Type B pancreatic cell (in vitro differentiated cells): ENCODE results near the gene SZRD1. TPM values are rescaled to one million over a fixed set of nuclear protein-coding genes. Genes with fewer than 3 reads are reported as not detected.

Source experiments
- DNase-seq: peaks from one replicate; pipeline ENCODE4 v3.0.0; 2021; ENCODE audit warnings: mixed read lengths; ENCODE audit not compliant: unreplicated experiment; ENCODE audit errors: extremely low spot score
- H3K27ac Mint-ChIP-seq: 2 replicates; pipeline ENCODE4 v1.8.0; 2021; ENCODE audit warnings: mild to moderate bottlenecking, mixed read lengths
- H3K27me3 Mint-ChIP-seq: 2 replicates; pipeline ENCODE4 v1.8.0; 2021; ENCODE audit warnings: mixed read lengths
- H3K36me3 Mint-ChIP-seq: 2 replicates; pipeline ENCODE4 v1.8.0; 2021; ENCODE audit warnings: mixed read lengths
- H3K4me1 Mint-ChIP-seq: one replicate; pipeline ENCODE4 v1.8.0; 2021; ENCODE audit warnings: mixed read lengths; ENCODE audit not compliant: unreplicated experiment
- H3K4me3 Mint-ChIP-seq: 2 replicates; pipeline ENCODE4 v1.8.0; 2021; ENCODE audit warnings: mild to moderate bottlenecking, mixed read lengths
- H3K9me3 Mint-ChIP-seq: 2 replicates; pipeline ENCODE4 v1.8.0; 2021; ENCODE audit warnings: mixed read lengths
- CTCF ChIP-seq: fragments of 200-600 bp; sonication (generic); conservative IDR thresholded peaks from 2 replicates; pipeline ENCODE4 v1.5.0; 2021; ENCODE audit warnings: antibody characterized with exemption, mild to moderate bottlenecking
- total RNA-seq: library from RNA; stranded (reverse); gene quantifications from 2 replicates; pipeline ENCODE4 v1.2.1, GENCODE V29; 2021; ENCODE audit warnings: low replicate concordance

Gene SZRD1
- total RNA-seq, 1 donor from 2014 or later: 127 TPM

GRCh38 chr1:16396591-16396990 lies 29.5 kb downstream of the SZRD1 start:
- peaks cover 13% of the 10 kb centered on the region for H3K4me1 Mint-ChIP-seq
- TF ChIP-seq CTCF: no peak
- H3K27ac Mint-ChIP-seq: no peak overlapping the region
- H3K36me3 Mint-ChIP-seq: peaks cover 12% of the 10 kb centered on the region
- no peak overlapping the region for H3K4me3 Mint-ChIP-seq
- no peaks in the 10 kb centered on the region for H3K9me3 Mint-ChIP-seq
- no peak for DNase-seq
- no peaks in the 10 kb centered on the region for H3K27me3 Mint-ChIP-seq

GRCh38 chr1:16397120-16397519 lies 30.1 kb downstream of the SZRD1 start:
- TF ChIP-seq CTCF: no peak
- H3K9me3 Mint-ChIP-seq: no peaks in the 10 kb centered on the region
- no peaks in the 10 kb centered on the region for H3K27me3 Mint-ChIP-seq
- no peak overlapping the region for H3K4me3 Mint-ChIP-seq
- peaks cover 12% of the 10 kb centered on the region for H3K36me3 Mint-ChIP-seq
- DNase-seq: no peak
- H3K4me1 Mint-ChIP-seq: peaks cover 11% of the 10 kb centered on the region
- H3K27ac Mint-ChIP-seq: no peak overlapping the region

- TF ChIP-seq CTCF: no peak
- H3K4me3 Mint-ChIP-seq: no peak overlapping the region
- no peak for DNase-seq
- peaks cover 4% of the 10 kb centered on the region for H3K36me3 Mint-ChIP-seq
- H3K27me3 Mint-ChIP-seq: no peaks in the 10 kb centered on the region
- H3K27ac Mint-ChIP-seq: no peak overlapping the region
- no peaks in the 10 kb centered on the region for H3K9me3 Mint-ChIP-seq
- no peaks in the 10 kb centered on the region for H3K4me1 Mint-ChIP-seq
These were observed 31.4 kb downstream of the SZRD1 start for GRCh38 chr1:16398371-16398953.

GRCh38 chr1:16402742-16403141 lies 35.7 kb downstream of the SZRD1 start:
- Mint-ChIP-seq H3K27me3 (no peaks in the 10 kb centered on the region), H3K4me3 (no peak overlapping the region), H3K27ac (no peak overlapping the region), H3K4me1 (no peaks in the 10 kb centered on the region), H3K36me3 (no peaks in the 10 kb centered on the region), H3K9me3 (no peaks in the 10 kb centered on the region)
- no peak for TF ChIP-seq CTCF
- DNase-seq: no peak

- Mint-ChIP-seq H3K27me3 (no peaks in the 10 kb centered on the region), H3K4me1 (no peaks in the 10 kb centered on the region), H3K27ac (no peak overlapping the region), H3K36me3 (no peaks in the 10 kb centered on the region), H3K9me3 (no peaks in the 10 kb centered on the region), H3K4me3 (no peak overlapping the region)
- no peak for TF ChIP-seq CTCF
- no peak for DNase-seq
These were observed 38.4 kb downstream of the SZRD1 start for GRCh38 chr1:16405441-16405840.

- H3K27ac Mint-ChIP-seq: no peak overlapping the region
- no peak overlapping the region for H3K4me3 Mint-ChIP-seq
- no peak for TF ChIP-seq CTCF
- H3K36me3 Mint-ChIP-seq: no peaks in the 10 kb centered on the region
- H3K27me3 Mint-ChIP-seq: peaks cover 5% of the 10 kb centered on the region
- H3K4me1 Mint-ChIP-seq: no peaks in the 10 kb centered on the region
- no peak for DNase-seq
- H3K9me3 Mint-ChIP-seq: no peaks in the 10 kb centered on the region
These were observed 39.8 kb downstream of the SZRD1 start for GRCh38 chr1:16406868-16407267.
